BLaER1 treated with 17β-estradiol and CSF1 and Interleukin-3, amounts not matched to agents 10 nM and 100 nM (cell line): ENCODE results near the gene SLC6A13.
A peak's percentile ranks its signal among the peaks of the same experiment; 100 is the strongest.

Experiments used
- H3K27ac ChIP-seq, 11 experiments: shearing (Covaris generic); formaldehyde crosslinking; 2 replicates each; pipeline ENCODE4 v1.8.1; 2022
- H3K27me3 ChIP-seq, 11 experiments: shearing (Covaris generic); formaldehyde crosslinking; 2 replicates each; pipeline ENCODE4 v1.8.1; 2022
- H3K36me3 ChIP-seq, 11 experiments: shearing (Covaris generic); formaldehyde crosslinking; 2 replicates each; pipeline ENCODE4 v1.8.1; 2022
- H3K4me1 ChIP-seq, 10 experiments: shearing (Covaris generic); formaldehyde crosslinking; 2 replicates each; pipeline ENCODE4 v1.8.1; 2022
- H3K4me2 ChIP-seq, 11 experiments: shearing (Covaris generic); formaldehyde crosslinking; 2 replicates each; pipeline ENCODE4 v1.8.1; 2022
- H3K4me3 ChIP-seq, 10 experiments: shearing (Covaris generic); formaldehyde crosslinking; 2 replicates each; pipeline ENCODE4 v1.8.1; 2022
- H3K9ac ChIP-seq, 11 experiments: shearing (Covaris generic); formaldehyde crosslinking; 2 replicates each; pipeline ENCODE4 v1.8.1; 2022
- H3K9me3 ChIP-seq, 11 experiments: shearing (Covaris generic); formaldehyde crosslinking; replicated peaks in 1 of 11; 2 replicates each; pipeline ENCODE4 v1.8.1; 2022
- H4K20me1 ChIP-seq, 11 experiments: shearing (Covaris generic); formaldehyde crosslinking; 2 replicates each; pipeline ENCODE4 v1.8.1; 2022
- Cebpa-rat ChIP-seq, 11 experiments: shearing (Covaris generic); IDR thresholded peaks; 2 replicates each; pipeline ENCODE4 v1.8.1; 2022

The SLC6A13 gene

GRCh38 chr12:215116-215515, 47.5 kb downstream of the SLC6A13 start:
- Histone ChIP-seq H3K9ac (no peak overlapping the region), H3K27me3 (peaks cover 0 to 11% (median 0%) of the 10 kb centered on the region in 11 experiments; a peak in 3 of 22 replicates)

GRCh38 chr12:214003-214741, 48.5 kb downstream of the SLC6A13 start, which contains the start of gene SLC6A12:
SLC6A12 (minus strand) TSS chr12:214157; CDS start chr12:209986, 4,171 bp downstream.
- Histone ChIP-seq H3K9ac (peak within 1 kb of the TSS in 10 of 11 experiments; percentile 20 to 75 (median 56); a peak in 16 of 22 replicates), H3K4me2 (peak within 1 kb of the TSS; percentile 84 to 99 (median 89)), H3K4me3 (peak within 1 kb of the TSS in 7 of 10 experiments; percentile 18 to 64 (median 39); a peak in 12 of 20 replicates), H3K4me1 (peaks cover 34 to 55% (median 44%) of the 10 kb centered on the region in 10 experiments), H3K9me3 (no peaks in the 10 kb centered on the region), H3K27me3 (peaks cover 0 to 11% (median 0%) of the 10 kb centered on the region in 11 experiments; a peak in 3 of 22 replicates), H3K36me3 (no peaks in the 10 kb centered on the region), H3K27ac (peak within 1 kb of the TSS in 10 of 11 experiments; percentile 40 to 83 (median 66); a peak in 16 of 22 replicates), H4K20me1 (no peaks in the 10 kb centered on the region)
- TF ChIP-seq Cebpa-rat (IDR thresholded peaks at IDR 0.05) = no peak

More at GRCh38 chr12:215116-215515, 47.5 kb downstream of the SLC6A13 start:
- Histone ChIP-seq H3K4me2 (peak overlapping the region; percentile 10 to 99 (median 89); a peak in 20 of 22 replicates), H3K4me1 (peaks cover 40 to 55% (median 45%) of the 10 kb centered on the region in 10 experiments), H3K9me3 (no peaks in the 10 kb centered on the region), H3K27ac (no peak overlapping the region), H3K36me3 (no peaks in the 10 kb centered on the region), H3K4me3 (no peak overlapping the region), H4K20me1 (no peaks in the 10 kb centered on the region)
- no peak for TF ChIP-seq Cebpa-rat (IDR thresholded peaks at IDR 0.05)

- peak overlapping the region in 6 of 11 experiments; percentile 64 to 83 (median 76); a peak in 11 of 22 replicates for H3K27ac ChIP-seq
- H3K4me3 ChIP-seq = peak overlapping the region in 7 of 10 experiments; percentile 18 to 64 (median 39); a peak in 12 of 20 replicates
- no peaks in the 10 kb centered on the region for H3K36me3 ChIP-seq
- no peak for TF ChIP-seq Cebpa-rat (IDR thresholded peaks at IDR 0.05)
- H3K27me3 ChIP-seq = peaks cover 0 to 11% (median 0%) of the 10 kb centered on the region in 11 experiments; a peak in 3 of 22 replicates
- H4K20me1 ChIP-seq = no peaks in the 10 kb centered on the region
- H3K9me3 ChIP-seq = no peaks in the 10 kb centered on the region
- H3K4me2 ChIP-seq = peak overlapping the region; percentile 84 to 99 (median 89)
- peaks cover 34 to 59% (median 44%) of the 10 kb centered on the region in 10 experiments for H3K4me1 ChIP-seq
- peak overlapping the region in 9 of 11 experiments; percentile 20 to 75 (median 59); a peak in 14 of 22 replicates for H3K9ac ChIP-seq
These were observed 49.1 kb downstream of the SLC6A13 start for GRCh38 chr12:213527-213932.

GRCh38 chr12:212715-213526, 49.7 kb downstream of the SLC6A13 start:
- Histone ChIP-seq H3K9ac (peak overlapping the region; percentile 13 to 75 (median 53); a peak in 19 of 22 replicates), H3K4me2 (peak overlapping the region; percentile 84 to 99 (median 89)), H3K4me1 (peaks cover 34 to 59% (median 44%) of the 10 kb centered on the region in 10 experiments), H3K27me3 (peaks cover 0 to 11% (median 0%) of the 10 kb centered on the region in 11 experiments; a peak in 3 of 22 replicates), H3K36me3 (no peaks in the 10 kb centered on the region), H4K20me1 (no peaks in the 10 kb centered on the region), H3K4me3 (peak overlapping the region in 7 of 10 experiments; percentile 18 to 64 (median 39); a peak in 12 of 20 replicates), H3K9me3 (no peaks in the 10 kb centered on the region), H3K27ac (peak overlapping the region; percentile 40 to 83 (median 64); a peak in 17 of 22 replicates)
- TF ChIP-seq Cebpa-rat (IDR thresholded peaks at IDR 0.05) = no peak

- no peaks in the 10 kb centered on the region for H4K20me1 ChIP-seq
- H3K9me3 ChIP-seq = no peaks in the 10 kb centered on the region
- H3K4me1 ChIP-seq = peaks cover 34 to 59% (median 44%) of the 10 kb centered on the region in 10 experiments
- H3K36me3 ChIP-seq = no peaks in the 10 kb centered on the region
- H3K9ac ChIP-seq = peak overlapping the region; percentile 13 to 75 (median 53); a peak in 17 of 22 replicates
- H3K4me3 ChIP-seq = peak overlapping the region in 6 of 10 experiments; percentile 29 to 64 (median 45); a peak in 11 of 20 replicates
- peak overlapping the region; percentile 40 to 83 (median 64); a peak in 18 of 22 replicates for H3K27ac ChIP-seq
- H3K4me2 ChIP-seq = peak overlapping the region; percentile 84 to 99 (median 89)
- TF ChIP-seq Cebpa-rat (IDR thresholded peaks at IDR 0.05) = 0 out of 22 replicates have a peak, but pooled peaks of 1 of the 11 experiments have one; percentile 33
- peaks cover 0 to 11% (median 0%) of the 10 kb centered on the region in 11 experiments; a peak in 3 of 22 replicates for H3K27me3 ChIP-seq
These were observed 50.3 kb downstream of the SLC6A13 start for GRCh38 chr12:212415-212714.

GRCh38 chr12:211639-212414, 50.8 kb downstream of the SLC6A13 start:
- H3K4me2 ChIP-seq = peak overlapping the region; percentile 84 to 99 (median 89)

GRCh38 chr12:211142-211465, 51.5 kb downstream of the SLC6A13 start:
- Histone ChIP-seq H3K4me2 (peak overlapping the region in 6 of 11 experiments; percentile 85 to 99 (median 92); a peak in 8 of 22 replicates), H3K4me1 (peaks cover 34 to 59% (median 44%) of the 10 kb centered on the region in 10 experiments), H3K9me3 (no peaks in the 10 kb centered on the region), H3K9ac (peak overlapping the region in 1 of 11 experiments; percentile 16; a peak in 1 of 22 replicates), H4K20me1 (no peaks in the 10 kb centered on the region), H3K27ac (peak overlapping the region in 7 of 11 experiments; percentile 17 to 83 (median 76); a peak in 9 of 22 replicates), H3K4me3 (no peak overlapping the region), H3K27me3 (peaks cover 0 to 11% (median 0%) of the 10 kb centered on the region in 11 experiments; a peak in 3 of 22 replicates), H3K36me3 (no peaks in the 10 kb centered on the region)
- no peak for TF ChIP-seq Cebpa-rat (IDR thresholded peaks at IDR 0.05)

More at GRCh38 chr12:211639-212414, 50.8 kb downstream of the SLC6A13 start:
- peaks cover 34 to 59% (median 44%) of the 10 kb centered on the region in 10 experiments for H3K4me1 ChIP-seq
- peak overlapping the region; percentile 40 to 83 (median 60); a peak in 19 of 22 replicates for H3K27ac ChIP-seq
- H3K27me3 ChIP-seq = peaks cover 0 to 11% (median 0%) of the 10 kb centered on the region in 11 experiments; a peak in 3 of 22 replicates
- no peaks in the 10 kb centered on the region for H4K20me1 ChIP-seq
- H3K4me3 ChIP-seq = peak overlapping the region in 2 of 10 experiments; percentile 39 to 51; a peak in 3 of 20 replicates
- 0 out of 22 replicates have a peak, but pooled peaks of 1 of the 11 experiments have one; percentile 21 for TF ChIP-seq Cebpa-rat (IDR thresholded peaks at IDR 0.05)
- H3K9me3 ChIP-seq = no peaks in the 10 kb centered on the region
- H3K9ac ChIP-seq = peak overlapping the region in 9 of 11 experiments; percentile 20 to 75 (median 59); a peak in 13 of 22 replicates
- H3K36me3 ChIP-seq = no peaks in the 10 kb centered on the region
